Stimulated activated CD8-positive, alpha-beta memory T cell treated with anti-CD3 and anti-CD28 coated beads, Interleukin-15, amount 100 ng/mL, for 1 hour (primary cell): ENCODE data around the gene MAP3K1.

Experiments
- DNase-seq: peaks from one replicate; pipeline ENCODE4 v3.0.0-alpha.2; 2020; ENCODE audit warnings: low read depth

The MAP3K1 gene

GRCh38 chr5:56849671-56850070, 34.3 kb downstream of the MAP3K1 start:
- DNase-seq, result no peak

GRCh38 chr5:56850423-56850822, 35.1 kb downstream of the MAP3K1 start:
- DNase-seq, result no peak

- DNase-seq, result no peak
These were observed 36.1 kb downstream of the MAP3K1 start for GRCh38 chr5:56851258-56851941.

- DNase-seq, result no peak
These were observed 37.1 kb downstream of the MAP3K1 start for GRCh38 chr5:56852228-56853000.

GRCh38 chr5:56853698-56854097, 38.3 kb downstream of the MAP3K1 start:
- no peak for DNase-seq

- DNase-seq, result no peak
These were observed 39.6 kb downstream of the MAP3K1 start for GRCh38 chr5:56854920-56855319.

- DNase-seq, result no peak
These were observed 41.3 kb downstream of the MAP3K1 start for GRCh38 chr5:56856541-56857178.

GRCh38 chr5:56858777-56859442, 43.6 kb downstream of the MAP3K1 start:
- no peak for DNase-seq

- no peak for DNase-seq
These were observed 46.6 kb downstream of the MAP3K1 start for GRCh38 chr5:56861893-56862485.

- no peak for DNase-seq
These were observed 47.6 kb downstream of the MAP3K1 start for GRCh38 chr5:56862909-56863308.

- DNase-seq, result no peak
These were observed 56.4 kb downstream of the MAP3K1 start for GRCh38 chr5:56871777-56872176.

GRCh38 chr5:56873056-56873455, 57.7 kb downstream of the MAP3K1 start:
- DNase-seq, result no peak

- DNase-seq, result no peak
These were observed 61.0 kb downstream of the MAP3K1 start for GRCh38 chr5:56876327-56876726.

- DNase-seq, result no peak
These were observed 66.2 kb downstream of the MAP3K1 start for GRCh38 chr5:56881571-56881970.

GRCh38 chr5:56893251-56893951, 78.1 kb downstream of the MAP3K1 start:
- no peak for DNase-seq

GRCh38 chr5:56896763-56897162, 81.4 kb downstream of the MAP3K1 start:
- DNase-seq, result no peak

GRCh38 chr5:56898213-56898612, 82.9 kb downstream of the MAP3K1 start:
- DNase-seq, result no peak

GRCh38 chr5:56900395-56900794, 85.0 kb downstream of the MAP3K1 start:
- DNase-seq, result no peak

- DNase-seq, result no peak
These were observed 85.7 kb downstream of the MAP3K1 start for GRCh38 chr5:56900858-56901578.

- DNase-seq, result no peak
These were observed 93.6 kb downstream of the MAP3K1 start for GRCh38 chr5:56908942-56909293.
